ENCODE measurements around the gene PARK7. TPM values are rescaled to one million over a fixed set of nuclear protein-coding genes. Genes with fewer than 3 reads are reported as not detected.
A peak's percentile ranks its signal among the peaks of the same experiment; 100 is the strongest.
"Not testable (repeated sequence)": the region's sequence is repeated elsewhere in the genome, so short reads cannot be mapped to it uniquely, and the experiment has no call there.

PARK7 gene
- total RNA-seq, 1 experiment from 2014 or later = 456 TPM

DNA sequence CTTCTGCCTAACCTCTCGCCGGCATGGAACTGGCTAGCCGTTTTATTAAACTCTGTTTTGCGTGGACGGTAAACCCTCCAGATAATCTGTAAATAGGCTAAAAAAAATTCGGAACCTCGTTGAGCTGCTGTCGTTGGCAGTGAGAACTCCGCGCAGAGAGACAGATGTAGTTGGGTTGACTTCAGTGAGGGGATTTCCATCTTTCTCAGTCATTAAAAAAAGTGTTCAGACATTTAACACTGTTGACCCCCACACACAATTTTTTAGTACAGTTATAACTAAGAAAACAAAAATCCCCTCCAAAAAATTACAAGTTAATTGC, 464 bp downstream of the PARK7 start:
- Histone ChIP-seq H3K27me3 (no peaks in the 10 kb centered on the region), H3K9me3 (replicated peaks) (no peaks in the 10 kb centered on the region), H3K4me3 (peak overlapping the region; percentile 70), H3K36me3 (peaks cover 38% of the 10 kb centered on the region), H3K4me1 (no peaks in the 10 kb centered on the region), H3K27ac (peak overlapping the region; percentile 62)
- no peak for DNase-seq

DNA sequence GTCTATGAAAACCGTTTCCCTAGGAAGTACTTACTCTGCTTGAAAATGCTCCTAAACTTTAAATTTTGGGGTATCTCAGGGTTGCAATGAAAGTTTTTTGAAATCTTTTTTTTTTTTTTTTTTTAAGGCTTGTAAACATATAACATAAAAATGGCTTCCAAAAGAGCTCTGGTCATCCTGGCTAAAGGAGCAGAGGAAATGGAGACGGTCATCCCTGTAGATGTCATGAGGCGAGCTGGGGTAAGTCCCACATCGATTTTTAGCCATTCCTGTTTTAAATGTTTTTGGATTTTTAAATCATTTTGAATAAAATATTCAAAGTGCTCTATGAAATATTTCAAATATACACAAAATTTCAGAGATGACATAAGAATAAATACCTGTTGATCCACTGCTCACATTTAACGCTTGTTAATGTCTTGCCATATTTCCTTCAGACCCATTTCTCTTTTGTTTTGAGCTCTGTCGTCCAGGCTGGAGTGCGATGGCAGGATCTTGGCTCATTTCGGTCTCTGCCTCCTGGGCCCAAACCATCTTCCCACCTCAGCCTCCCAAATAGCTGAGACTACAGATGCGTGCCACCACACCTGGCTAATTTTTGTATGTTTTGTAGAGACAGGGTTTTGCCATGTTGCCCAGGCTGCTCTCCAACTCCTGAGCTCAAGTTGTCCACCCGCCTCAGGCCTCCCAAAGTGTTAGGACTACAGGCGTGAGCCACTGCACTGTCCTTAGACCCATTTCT, 1.3 kb downstream of the PARK7 start:
- peak overlapping the region; percentile 70 for H3K4me3 ChIP-seq
- H3K36me3 ChIP-seq = peaks cover 46% of the 10 kb centered on the region
- no peak overlapping the region; the same call in 1 of the 2 replicates for H3K27ac ChIP-seq
- no peak for DNase-seq
- H3K27me3 ChIP-seq = no peaks in the 10 kb centered on the region
- H3K9me3 ChIP-seq (replicated peaks) = no peaks in the 10 kb centered on the region
- H3K4me1 ChIP-seq = no peaks in the 10 kb centered on the region

DNA sequence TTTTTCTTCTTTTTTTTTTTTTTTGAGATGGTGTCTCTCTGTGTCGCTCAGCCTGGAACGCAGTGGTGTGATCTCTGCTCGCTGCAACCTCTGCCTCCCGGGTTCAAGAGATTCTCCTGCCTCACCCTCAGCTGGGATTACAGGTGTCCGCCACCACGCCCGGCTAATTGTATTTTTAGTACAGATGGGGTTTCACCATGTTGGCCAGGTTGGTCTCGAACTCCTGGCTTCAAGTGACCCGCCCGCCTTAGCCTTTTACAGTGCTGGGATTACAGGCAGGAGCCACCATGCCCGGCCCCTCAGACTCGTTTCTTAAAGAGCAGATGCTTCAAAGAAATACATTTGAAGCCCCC, 1.8 kb downstream of the PARK7 start:
- H3K36me3 ChIP-seq = peaks cover 50% of the 10 kb centered on the region
- H3K27me3 ChIP-seq; H3K4me3 ChIP-seq; H3K9me3 ChIP-seq (replicated peaks); DNase-seq; H3K4me1 ChIP-seq; H3K27ac ChIP-seq: not testable (repeated sequence)

DNA sequence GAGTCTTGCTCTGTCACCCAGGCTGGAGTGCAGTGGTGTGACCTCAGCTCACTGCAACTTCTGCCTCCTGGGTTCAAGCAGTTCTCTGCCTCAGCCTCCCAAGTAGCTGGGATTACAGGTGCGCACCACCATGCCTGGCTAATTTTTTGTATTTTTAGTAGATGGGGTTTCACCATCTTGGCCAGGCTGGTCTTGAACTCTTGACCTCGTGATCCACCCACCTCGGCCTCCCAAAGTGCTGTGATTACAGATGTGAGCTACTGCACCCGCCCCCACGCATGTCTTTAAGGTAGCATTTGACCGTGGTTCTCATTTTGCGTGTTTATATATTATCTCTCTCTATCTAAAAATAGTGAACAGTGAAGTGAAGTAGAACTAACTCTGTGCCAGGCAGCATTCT, 2.3 kb downstream of the PARK7 start:
- not testable (repeated sequence) for H3K27me3 ChIP-seq; H3K27ac ChIP-seq; H3K4me1 ChIP-seq; H3K4me3 ChIP-seq; H3K9me3 ChIP-seq (replicated peaks); DNase-seq
- H3K36me3 ChIP-seq = peaks cover 55% of the 10 kb centered on the region

DNA sequence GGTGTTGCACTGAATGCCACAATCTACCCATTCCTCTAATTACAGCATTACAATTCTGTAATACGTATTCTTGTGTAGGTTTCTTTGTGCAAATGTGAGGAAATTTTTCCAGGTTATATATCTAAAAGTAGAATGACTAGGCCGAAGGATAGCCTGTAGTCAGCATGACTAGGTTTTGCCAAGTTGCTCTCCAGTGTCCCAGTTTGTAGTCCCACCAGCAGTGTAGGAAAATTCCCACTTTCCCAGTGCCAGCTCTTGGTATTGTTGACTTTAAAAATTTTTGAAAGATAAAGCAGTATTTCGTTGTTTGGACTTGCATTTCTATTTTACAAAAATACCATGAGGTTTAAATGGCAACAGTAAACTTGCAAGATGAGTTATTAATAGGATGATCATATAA, 3.0 kb downstream of the PARK7 start:
- H3K36me3 ChIP-seq = peaks cover 60% of the 10 kb centered on the region
- DNase-seq = no peak
- no peak overlapping the region for H3K4me3 ChIP-seq

DNA sequence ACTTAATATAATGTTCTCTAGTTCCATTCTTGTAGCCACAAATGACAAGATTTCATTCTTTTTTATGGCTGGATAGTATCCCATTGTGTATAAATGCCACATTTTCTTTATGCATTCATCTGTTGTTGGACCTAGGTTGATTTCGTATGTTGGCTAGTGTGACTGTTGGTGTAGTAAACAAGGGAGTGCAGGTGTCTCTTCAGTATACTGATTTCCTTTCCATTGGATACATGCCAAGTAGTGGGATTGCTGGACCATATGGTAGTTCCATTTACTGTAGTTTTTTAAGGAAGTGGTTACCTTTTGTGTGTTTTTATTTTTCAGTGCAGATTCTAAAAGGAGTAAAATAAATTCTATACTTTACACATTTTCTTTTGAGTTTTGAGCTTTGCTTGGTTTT, 5.7 kb downstream of the PARK7 start:
- no peaks in the 10 kb centered on the region for H3K27me3 ChIP-seq
- H3K4me1 ChIP-seq = no peaks in the 10 kb centered on the region
- peaks cover 85% of the 10 kb centered on the region for H3K36me3 ChIP-seq
- H3K9me3 ChIP-seq (replicated peaks) = no peaks in the 10 kb centered on the region
- DNase-seq = no peak
- H3K27ac ChIP-seq = no peak overlapping the region
- H3K4me3 ChIP-seq = no peak overlapping the region

More for the DNA sequence above, 3.0 kb downstream of the PARK7 start:
- H3K27me3 ChIP-seq = no peaks in the 10 kb centered on the region
- no peak overlapping the region for H3K27ac ChIP-seq
- no peaks in the 10 kb centered on the region for H3K4me1 ChIP-seq
- H3K9me3 ChIP-seq (replicated peaks) = no peaks in the 10 kb centered on the region

DNA sequence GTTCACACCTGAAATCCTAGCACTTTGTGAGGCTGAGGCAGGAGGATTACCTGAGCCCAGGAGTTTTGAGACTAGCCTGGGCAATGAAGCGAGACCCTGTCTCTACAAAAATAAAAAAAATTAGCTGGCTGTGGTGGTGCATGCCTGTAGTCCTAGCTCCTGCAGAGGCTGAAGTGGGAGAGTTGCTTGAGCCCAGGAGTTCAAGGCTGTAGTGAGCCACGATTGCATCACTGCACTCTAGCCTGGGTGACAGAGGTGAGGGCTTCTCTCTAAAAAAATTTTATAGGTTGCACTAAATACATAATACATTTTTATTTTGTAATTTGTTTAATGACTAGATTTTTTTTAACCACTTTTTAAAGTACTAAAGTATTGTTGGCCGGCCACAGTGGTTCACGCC, 6.1 kb downstream of the PARK7 start:
- Histone ChIP-seq H3K27ac (no peak overlapping the region), H3K4me3 (no peak overlapping the region), H3K9me3 (replicated peaks) (no peaks in the 10 kb centered on the region), H3K27me3 (no peaks in the 10 kb centered on the region), H3K4me1 (no peaks in the 10 kb centered on the region), H3K36me3 (peaks cover 90% of the 10 kb centered on the region)
- no peak for DNase-seq

DNA sequence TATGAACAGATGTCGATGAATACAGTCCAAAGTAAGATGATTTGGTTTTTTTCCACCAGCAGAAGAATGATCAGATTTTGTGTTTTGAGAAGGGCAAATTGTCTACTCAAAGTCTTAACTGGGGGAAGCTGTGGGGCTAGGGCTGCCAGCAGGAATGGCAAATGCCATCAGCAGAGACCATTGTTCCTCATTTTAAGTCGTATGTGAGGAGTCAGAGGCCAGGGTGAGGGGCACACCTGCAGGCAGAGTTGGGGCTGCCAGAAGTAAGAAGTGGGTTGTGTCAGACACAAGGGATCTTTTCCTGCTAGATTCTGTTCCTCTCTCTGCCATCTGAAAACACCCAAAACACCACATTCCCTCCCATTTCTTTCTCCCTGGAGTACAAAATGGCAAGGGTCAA, 8.7 kb downstream of the PARK7 start:
- H3K36me3 ChIP-seq = peaks cover 75% of the 10 kb centered on the region
- H3K4me3 ChIP-seq = no peak overlapping the region
- no peaks in the 10 kb centered on the region for H3K9me3 ChIP-seq (replicated peaks)

DNA sequence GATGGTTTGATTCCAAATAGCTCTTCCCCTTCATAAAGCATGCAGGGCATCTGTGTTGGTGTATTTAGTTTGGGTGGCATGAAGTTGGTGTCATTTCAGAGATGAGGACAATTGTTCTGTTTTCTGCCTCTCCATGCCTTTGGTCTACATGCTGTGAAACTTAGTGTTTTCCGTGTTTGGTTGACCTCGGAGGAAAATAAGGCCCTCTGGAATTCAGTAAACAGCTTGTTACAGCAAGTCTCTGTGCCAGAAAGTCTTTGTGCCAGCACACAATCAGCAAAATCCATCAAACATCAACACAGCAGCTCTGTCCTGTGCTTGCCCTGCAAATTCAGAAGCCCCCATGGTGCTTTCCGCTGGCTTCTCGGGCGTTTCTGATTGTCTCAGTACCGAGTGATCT, 9.5 kb downstream of the PARK7 start:
- Histone ChIP-seq H3K4me1 (no peaks in the 10 kb centered on the region), H3K36me3 (peaks cover 74% of the 10 kb centered on the region), H3K4me3 (no peak overlapping the region), H3K27ac (no peak overlapping the region), H3K9me3 (replicated peaks) (no peaks in the 10 kb centered on the region), H3K27me3 (no peaks in the 10 kb centered on the region)
- DNase-seq = no peak

More for the DNA sequence above, 8.7 kb downstream of the PARK7 start:
- no peak overlapping the region for H3K27ac ChIP-seq
- DNase-seq = no peak
- H3K27me3 ChIP-seq = no peaks in the 10 kb centered on the region
- no peaks in the 10 kb centered on the region for H3K4me1 ChIP-seq

DNA sequence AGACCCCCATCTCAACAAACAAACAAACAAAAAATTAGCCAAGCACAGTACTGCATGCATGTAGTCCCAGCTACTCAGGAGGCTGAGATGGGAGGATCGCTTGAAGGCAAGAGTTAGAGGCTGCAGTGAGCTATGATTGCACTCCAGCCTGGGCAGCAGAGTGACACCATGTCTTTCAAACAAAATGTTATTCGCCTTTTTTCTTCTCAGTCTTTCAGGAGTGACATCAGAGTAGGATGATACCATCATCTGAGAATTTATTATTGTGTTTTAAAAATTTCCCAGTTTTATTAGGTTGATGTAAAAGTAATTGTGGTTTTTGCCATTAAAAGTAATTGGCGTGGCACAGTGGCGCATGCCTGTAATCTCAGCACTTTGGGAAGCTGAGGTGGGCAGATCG, 10.8 kb downstream of the PARK7 start:
- no peaks in the 10 kb centered on the region for H3K9me3 ChIP-seq (replicated peaks)
- H3K27me3 ChIP-seq = no peaks in the 10 kb centered on the region
- peaks cover 75% of the 10 kb centered on the region for H3K36me3 ChIP-seq
- no peak overlapping the region for H3K4me3 ChIP-seq
- H3K4me1 ChIP-seq = no peaks in the 10 kb centered on the region
- no peak for DNase-seq
- no peak overlapping the region for H3K27ac ChIP-seq

DNA sequence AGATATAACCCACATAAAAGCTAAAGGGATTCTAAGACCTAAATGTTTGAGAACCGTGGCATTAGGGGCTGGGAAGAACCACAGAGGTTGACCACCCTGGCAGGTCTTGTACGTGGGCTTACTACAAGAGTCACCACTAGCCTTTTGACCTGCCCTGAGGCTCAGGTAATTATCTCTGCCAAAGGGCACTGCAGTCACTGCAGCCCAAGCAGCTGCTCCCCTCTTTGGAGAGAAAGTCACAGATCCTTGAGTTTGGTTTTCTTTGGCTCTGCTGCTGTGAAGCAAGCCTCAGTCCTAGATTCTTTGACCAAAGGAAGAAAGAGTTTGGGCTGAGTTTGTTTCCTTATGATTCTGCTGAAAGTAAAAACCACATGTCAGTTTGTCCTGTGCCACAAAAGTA, 11.6 kb downstream of the PARK7 start:
- H3K27ac ChIP-seq = no peak overlapping the region
- no peaks in the 10 kb centered on the region for H3K27me3 ChIP-seq
- H3K9me3 ChIP-seq (replicated peaks) = no peaks in the 10 kb centered on the region
- no peaks in the 10 kb centered on the region for H3K4me1 ChIP-seq
- peaks cover 73% of the 10 kb centered on the region for H3K36me3 ChIP-seq
- no peak overlapping the region for H3K4me3 ChIP-seq
- DNase-seq = no peak

DNA sequence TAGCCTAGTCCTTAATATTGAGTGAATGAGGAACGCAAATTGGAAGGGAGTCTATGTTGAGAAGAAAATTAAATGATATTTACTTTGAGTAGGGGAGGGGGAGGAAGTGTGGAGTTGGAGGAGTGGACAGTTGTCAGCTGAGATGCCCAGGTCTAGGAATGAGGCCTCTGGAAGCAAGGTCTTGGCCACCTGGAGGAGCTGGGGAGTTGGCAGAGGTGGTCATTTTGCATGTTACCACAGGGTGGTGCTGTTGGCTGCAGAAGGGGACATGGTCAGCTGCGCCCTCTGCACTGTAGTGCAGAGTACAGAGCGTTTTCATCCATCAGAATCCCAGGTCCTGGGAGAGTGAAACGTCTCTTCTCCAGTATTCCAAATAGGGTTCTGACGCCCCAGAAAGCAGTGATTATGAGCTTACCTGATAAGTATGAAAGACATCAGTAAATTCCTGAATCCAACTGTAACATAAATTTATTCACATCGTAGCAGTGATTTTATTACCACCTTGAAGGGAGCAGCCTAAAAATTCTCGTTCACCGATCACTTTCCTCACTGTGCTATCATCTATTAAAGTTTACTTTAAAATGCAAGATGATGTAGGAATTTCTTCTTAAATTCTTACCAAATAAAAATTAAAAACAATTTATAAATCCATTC, 13.8 kb downstream of the PARK7 start:
- DNase-seq = peak; percentile 82 to 93
- Histone ChIP-seq H3K9me3 (replicated peaks) (no peaks in the 10 kb centered on the region), H3K4me3 (no peak overlapping the region), H3K27me3 (no peaks in the 10 kb centered on the region), H3K4me1 (no peaks in the 10 kb centered on the region), H3K36me3 (peaks cover 70% of the 10 kb centered on the region), H3K27ac (no peak overlapping the region)

DNA sequence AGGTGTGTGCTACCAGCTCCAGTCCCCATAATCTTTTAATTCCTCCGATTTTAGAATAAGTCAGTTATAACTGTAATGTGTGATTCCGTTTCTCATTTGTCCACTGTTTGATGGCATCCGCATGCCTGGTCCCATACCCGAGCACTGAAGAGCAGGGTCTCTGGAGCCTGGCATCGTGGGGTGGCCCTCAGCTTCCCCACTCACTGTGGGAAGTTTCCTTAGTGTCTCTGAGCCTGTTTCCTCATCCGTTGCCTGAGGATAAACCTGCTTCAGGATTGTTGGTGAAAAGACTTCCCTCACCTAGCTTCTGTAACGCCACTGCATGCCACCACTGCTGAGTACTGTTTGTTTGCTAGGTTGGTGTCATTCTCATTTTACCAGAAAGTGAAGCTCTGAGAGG, 19.5 kb downstream of the PARK7 start:
- Histone ChIP-seq H3K9me3 (replicated peaks) (no peaks in the 10 kb centered on the region), H3K27me3 (no peaks in the 10 kb centered on the region), H3K27ac (no peak overlapping the region), H3K4me1 (peaks cover 7% of the 10 kb centered on the region), H3K36me3 (peaks cover 77% of the 10 kb centered on the region), H3K4me3 (no peak overlapping the region)
- DNase-seq = no peak

DNA sequence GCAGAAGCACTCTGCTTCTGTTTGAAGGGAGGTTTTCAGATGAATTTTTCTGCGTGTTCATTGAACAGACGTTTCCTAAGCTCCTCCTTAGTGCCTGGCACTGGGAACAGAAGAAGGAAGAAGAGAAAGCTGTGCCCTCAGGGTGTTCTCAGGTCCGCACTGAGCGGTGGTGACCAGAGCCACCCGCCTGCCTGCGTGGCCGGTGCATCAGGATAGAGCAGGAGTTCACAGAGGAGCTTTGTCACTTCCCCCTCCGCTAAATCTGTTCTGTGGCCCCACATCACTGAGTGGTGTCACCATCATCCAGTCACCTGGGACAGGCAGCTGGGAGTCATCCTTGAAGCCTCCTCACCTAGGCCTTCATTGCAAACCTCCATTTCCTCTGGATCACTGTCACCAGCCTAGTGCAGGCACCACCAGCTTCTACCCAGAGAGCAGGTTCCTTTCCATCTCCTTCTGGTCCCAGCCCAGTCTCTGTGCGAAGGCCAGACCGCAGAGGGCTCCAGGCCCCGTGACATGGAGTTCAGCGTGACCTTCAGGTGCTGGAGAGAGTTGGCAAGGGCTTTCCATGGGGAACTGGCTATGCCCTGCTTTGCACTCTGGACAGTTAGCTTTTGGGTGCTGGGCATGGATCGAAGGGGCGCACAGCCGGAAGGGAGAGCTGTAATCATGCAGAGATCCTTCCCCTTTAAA, 21.7 kb downstream of the PARK7 start:
- Histone ChIP-seq H3K27ac (no peak overlapping the region), H3K36me3 (peaks cover 63% of the 10 kb centered on the region), H3K9me3 (replicated peaks) (no peaks in the 10 kb centered on the region), H3K27me3 (no peaks in the 10 kb centered on the region), H3K4me3 (no peak overlapping the region), H3K4me1 (peaks cover 7% of the 10 kb centered on the region)
- no peak for DNase-seq

DNA sequence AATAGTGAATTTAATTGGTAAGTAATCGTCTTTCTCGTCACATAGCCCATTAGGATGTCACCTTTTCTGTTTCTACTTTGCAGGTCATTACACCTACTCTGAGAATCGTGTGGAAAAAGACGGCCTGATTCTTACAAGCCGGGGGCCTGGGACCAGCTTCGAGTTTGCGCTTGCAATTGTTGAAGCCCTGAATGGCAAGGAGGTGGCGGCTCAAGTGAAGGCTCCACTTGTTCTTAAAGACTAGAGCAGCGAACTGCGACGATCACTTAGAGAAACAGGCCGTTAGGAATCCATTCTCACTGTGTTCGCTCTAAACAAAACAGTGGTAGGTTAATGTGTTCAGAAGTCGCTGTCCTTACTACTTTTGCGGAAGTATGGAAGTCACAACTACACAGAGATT, 23.3 kb downstream of the PARK7 start:
- DNase-seq = no peak
- Histone ChIP-seq H3K4me1 (peaks cover 7% of the 10 kb centered on the region), H3K4me3 (no peak overlapping the region), H3K9me3 (replicated peaks) (no peaks in the 10 kb centered on the region), H3K27ac (no peak overlapping the region), H3K36me3 (peaks cover 48% of the 10 kb centered on the region), H3K27me3 (no peaks in the 10 kb centered on the region)
